ENCODE measurements around the gene STK32C.

Gene STK32C

DNA sequence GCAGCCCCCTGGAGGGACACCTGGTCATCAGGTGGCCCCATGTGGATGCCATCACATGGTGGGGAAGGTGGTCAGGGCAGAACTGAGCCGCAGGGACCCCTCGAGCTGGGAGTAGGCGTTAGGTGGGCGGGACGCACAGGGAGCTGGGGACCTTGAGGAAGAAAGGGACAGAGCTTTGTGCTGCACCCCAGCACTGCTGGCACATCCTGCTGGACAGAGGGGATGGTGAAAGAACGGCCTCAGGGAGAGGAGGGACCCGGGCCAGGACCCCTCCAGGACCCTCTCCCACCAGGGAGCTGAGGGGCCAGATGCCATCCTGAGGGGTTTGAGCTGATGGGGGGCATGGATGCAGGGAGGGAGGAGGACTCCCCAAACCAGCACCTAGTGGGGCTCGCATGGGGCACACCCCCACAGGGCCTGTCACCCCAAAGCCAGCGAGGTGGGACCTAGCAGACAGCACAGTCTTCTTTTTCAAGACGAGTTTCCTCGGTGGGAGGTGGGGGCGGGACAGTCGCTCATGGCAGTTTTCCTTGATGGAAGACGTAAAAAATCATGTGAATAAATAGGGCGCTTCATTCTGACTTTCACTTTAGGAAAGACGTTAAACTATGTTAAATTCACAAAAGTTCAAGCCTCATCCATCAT is 43.3 kb downstream of the STK32C start:
- DNase-seq, result no peak

GRCh38 chr10:132263866-132264265 is 43.9 kb downstream of the STK32C start:
- DNase-seq, result no peak

GRCh38 chr10:132259702-132260482 is 47.9 kb downstream of the STK32C start:
- DNase-seq, result no peak

GRCh38 chr10:132258423-132258822 is 49.3 kb downstream of the STK32C start:
- DNase-seq, result no peak

GRCh38 chr10:132257907-132258306 is 49.8 kb downstream of the STK32C start:
- DNase-seq, result no peak

GRCh38 chr10:132257271-132257670 is 50.5 kb downstream of the STK32C start:
- DNase-seq, result peak; percentile 58

DNA sequence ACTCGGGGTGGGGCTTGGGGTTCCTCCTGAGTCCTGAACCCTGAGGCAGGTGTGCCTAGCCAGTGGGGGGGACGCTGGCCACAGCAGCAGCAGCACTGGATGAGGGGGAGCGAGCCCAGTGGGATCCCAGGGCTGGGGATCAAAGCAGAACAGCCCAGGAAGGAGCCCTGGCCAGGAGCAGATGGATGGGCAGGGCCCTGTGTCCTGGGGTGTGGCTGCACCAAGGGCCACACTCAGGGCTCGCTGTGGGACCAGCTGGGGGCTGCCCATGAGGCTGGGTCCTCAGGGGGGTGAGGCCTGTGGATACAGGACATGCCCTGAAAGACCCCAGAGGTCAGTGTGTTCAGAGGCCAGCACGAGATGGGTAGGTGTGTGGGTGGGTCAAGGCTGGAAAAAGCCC is 50.9 kb downstream of the STK32C start:
- no peak for DNase-seq

- peak; percentile 27 for DNase-seq
Observed at GRCh38 chr10:132255489-132256344, 52.0 kb downstream of the STK32C start.

DNA sequence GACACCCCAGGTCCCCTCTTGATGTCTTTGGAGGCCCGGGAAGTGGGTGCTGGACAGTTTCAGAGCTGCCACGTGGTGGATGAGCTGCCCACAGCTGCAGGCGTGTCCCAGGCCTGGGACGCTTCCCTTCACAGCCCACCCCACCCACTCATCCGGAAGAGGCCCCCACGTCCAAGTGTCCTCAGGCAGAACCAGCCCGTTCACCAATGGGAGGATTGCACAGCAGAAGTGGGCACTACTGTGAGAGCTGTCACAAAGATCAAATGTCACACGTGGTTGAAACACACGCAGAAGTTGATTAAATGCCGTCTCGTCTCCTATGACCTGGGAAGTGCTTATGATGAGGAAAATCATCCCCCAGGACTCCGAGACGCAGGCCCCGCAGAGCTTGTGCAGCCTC is 52.9 kb downstream of the STK32C start:
- no peak for DNase-seq

DNA sequence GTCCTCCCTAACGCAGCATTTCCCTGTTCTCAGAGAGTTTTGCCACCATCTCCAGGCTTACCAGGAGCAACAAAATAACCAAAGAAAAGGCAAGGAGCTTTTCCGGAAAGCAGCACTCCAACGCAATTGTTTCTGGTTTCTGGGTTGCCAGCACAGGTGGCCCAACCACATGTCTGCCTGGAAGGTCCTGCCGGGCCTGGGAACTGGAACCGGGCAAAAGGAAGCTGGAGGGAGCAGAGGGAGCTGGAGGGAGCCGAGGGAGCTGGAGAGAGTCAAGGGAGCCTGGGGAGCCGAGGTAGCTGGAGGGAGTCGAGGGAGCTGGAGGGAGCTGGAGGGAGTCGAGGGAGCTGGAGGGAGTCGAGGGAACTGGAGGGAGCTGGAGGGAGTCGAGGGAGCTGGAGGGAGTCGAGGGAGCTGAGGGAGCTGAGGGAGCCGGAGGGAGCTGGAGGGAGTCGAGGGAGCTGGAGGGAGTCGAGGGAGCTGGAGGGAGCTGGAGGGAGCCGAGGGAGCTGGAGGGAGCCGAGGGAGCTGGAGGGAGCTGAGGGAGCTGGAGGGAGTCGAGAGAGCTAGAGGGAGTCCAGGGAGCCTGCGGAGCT is 54.6 kb downstream of the STK32C start:
- DNase-seq, result no peak

DNA sequence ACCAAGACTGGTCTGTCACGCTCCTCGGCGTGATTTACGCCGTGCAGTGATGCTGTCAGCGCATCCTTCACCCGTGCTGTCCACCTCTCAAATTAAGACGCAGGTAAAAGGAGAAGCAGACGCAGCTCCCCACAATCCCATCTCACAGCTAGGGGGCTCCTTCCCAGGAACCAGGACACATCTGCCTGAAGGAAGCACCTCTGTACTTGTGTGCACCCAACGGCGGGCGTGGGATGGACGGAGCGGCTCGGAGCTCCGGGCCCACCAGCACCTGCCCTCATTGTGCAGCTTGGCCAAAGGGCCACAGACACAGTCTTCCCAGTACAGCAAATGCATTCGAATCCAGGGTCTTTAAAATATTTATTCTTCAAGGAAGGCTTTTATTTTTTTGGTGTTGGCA is 55.3 kb downstream of the STK32C start:
- no peak for DNase-seq

DNA sequence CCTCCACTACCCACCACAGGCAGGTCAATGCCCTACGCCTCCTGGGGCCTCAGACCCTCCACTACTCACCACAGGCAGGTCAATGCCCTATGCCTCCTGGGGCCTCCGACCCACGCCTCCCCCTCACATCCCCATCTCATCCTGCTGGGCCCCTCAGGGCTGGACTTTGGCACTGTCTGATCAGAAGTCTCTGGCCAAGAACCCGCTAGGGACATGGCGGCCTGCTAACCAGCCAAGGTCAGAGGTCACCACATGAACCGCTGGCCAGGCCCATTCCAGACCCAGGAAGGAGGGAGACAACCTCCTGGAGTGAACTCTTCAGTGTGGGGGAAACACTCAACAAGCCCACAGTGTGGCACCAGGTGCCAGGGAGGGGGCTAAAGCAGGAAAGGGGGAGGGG is 55.8 kb downstream of the STK32C start:
- no peak for DNase-seq

- no peak for DNase-seq
Observed at GRCh38 chr10:132250481-132251475, 57.0 kb downstream of the STK32C start.

DNA sequence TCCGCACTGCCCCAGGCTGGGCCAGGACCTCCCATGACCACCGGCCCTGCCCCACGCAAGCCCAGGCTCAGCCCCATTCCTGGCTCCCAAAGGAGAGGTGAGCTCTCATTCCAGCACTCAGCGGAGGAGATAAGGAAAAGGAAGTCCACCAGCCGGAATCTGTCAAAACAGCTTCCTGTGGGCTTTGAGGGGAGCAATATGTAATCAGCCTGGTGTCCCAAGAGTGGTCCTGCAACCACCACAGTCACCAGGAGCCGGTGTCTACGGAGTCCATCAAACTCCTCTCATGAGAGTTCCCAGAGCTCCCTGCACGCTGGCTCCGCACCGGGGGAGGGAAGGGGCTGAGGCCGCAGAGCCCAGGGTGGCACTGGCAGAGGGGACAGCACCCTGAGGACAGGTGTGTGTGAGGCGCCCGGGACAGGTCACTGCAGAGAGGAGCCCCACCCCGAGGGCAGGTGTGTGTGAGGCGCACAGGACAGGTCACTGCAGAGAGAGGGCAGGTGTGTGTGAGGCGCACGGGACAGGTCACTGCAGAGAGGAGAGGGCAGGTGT is 57.9 kb downstream of the STK32C start:
- DNase-seq, result no peak

- no peak for DNase-seq
Observed at GRCh38 chr10:132249226-132249724, 58.5 kb downstream of the STK32C start.

GRCh38 chr10:132248455-132249225 is 59.1 kb downstream of the STK32C start:
- DNase-seq, result peak; percentile 39

DNA sequence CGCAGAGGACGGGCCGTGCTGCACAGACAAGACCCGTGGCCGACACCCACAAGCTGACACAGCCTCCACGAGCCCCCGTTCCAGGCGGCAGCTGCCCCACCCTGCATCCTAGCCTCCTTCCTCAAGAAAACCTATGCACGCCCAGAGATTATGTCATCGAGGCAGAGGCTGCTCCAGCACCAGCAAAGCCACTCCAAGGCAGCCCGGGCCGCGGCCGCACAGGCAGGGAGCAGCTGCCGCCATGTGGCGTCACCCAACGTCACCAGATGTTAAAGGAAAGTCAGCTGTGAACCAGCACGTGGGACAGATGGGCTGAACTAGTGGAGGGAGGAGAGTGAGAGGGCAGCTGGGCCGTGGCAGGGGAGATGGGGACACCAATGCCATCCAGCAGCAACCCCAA is 59.8 kb downstream of the STK32C start:
- DNase-seq, result no peak

- no peak for DNase-seq
Observed at GRCh38 chr10:132246296-132246695, 61.5 kb downstream of the STK32C start.

DNA sequence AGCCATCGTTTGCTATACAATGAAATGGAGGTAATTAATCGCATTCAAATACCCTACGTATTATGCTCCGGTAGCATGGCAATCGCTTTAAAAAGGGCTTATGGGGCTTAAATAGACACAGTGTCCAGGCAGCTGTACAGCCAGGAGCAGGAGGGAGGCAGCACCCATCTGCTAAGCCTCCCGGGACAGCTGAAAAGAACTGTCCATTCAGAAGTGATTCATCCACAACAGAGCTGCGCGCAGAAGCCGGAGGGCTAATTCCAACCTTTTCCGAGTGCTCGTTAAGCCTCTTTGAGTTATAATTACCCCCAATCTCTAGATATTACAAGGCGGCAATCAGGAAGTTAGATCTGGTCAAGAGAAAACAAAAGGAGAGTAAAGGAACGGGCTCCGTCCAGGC is 62.7 kb downstream of the STK32C start:
- DNase-seq, result no peak

- no peak for DNase-seq
Observed at GRCh38 chr10:132243626-132244025, 64.1 kb downstream of the STK32C start.

GRCh38 chr10:132243141-132243540 is 64.6 kb downstream of the STK32C start:
- no peak for DNase-seq
